Keratinocyte (primary cell): ENCODE measurements around the gene PLA1A. TPM values are rescaled to one million over a fixed set of nuclear protein-coding genes. Genes with fewer than 3 reads are reported as not detected.

ENCODE experiments used
- DNase-seq: peaks from one replicate; pipeline ENCODE4 v3.0.0-alpha.2; 2011; ENCODE audit warnings: low read depth, missing footprints, low spot score
- FAIRE-seq: peaks from 2 replicates; lab custom pipeline; 2011; peaks lifted over from hg19 to GRCh38; lab: Jason Lieb, UNC
- H2AFZ ChIP-seq: 2 replicates; pipeline ENCODE4 v1.6.0; 2012; ENCODE audit warnings: low read length, control low read depth, inconsistent platforms; ENCODE audit not compliant: control insufficient read depth
- H3K27ac ChIP-seq: 2 replicates; pipeline ENCODE4 v1.5.1; 2011; ENCODE audit warnings: low read length; ENCODE audit not compliant: control insufficient read depth, insufficient read depth
- H3K27me3 ChIP-seq: 3 replicates; pipeline ENCODE4 v1.6.0; 2011; ENCODE audit warnings: low read length; ENCODE audit not compliant: control insufficient read depth, insufficient read depth; ENCODE audit errors: extremely low read depth
- H3K36me3 ChIP-seq, 2 experiments: 2 replicates in 1 of 2; 3 replicates in 1 of 2; pipeline ENCODE4 v1.5.1; 2011; ENCODE audit warnings: low read length in 2 of 2, mild to moderate bottlenecking in 1 of 2; ENCODE audit not compliant: control insufficient read depth in 2 of 2, insufficient read depth in 2 of 2; ENCODE audit errors: extremely low read depth in 1 of 2
- H3K4me1 ChIP-seq: 3 replicates; pipeline ENCODE4 v1.5.1; 2011; ENCODE audit warnings: low read length; ENCODE audit not compliant: control insufficient read depth, insufficient read depth; ENCODE audit errors: extremely low read depth
- H3K4me2 ChIP-seq: 3 replicates; pipeline ENCODE4 v1.6.0; 2011; ENCODE audit warnings: low read depth, low read length; ENCODE audit not compliant: control insufficient read depth, insufficient read depth; ENCODE audit errors: extremely low read depth
- H3K4me3 ChIP-seq, 3 experiments: fragments of 200-600 bp in 1 of 3; sonication (generic) in 1 of 3; 2 replicates in 2 of 3; 3 replicates in 1 of 3; pipeline ENCODE4 v1.5.1; 2011 to 2016; ENCODE audit warnings: low read length in 3 of 3, mild to moderate bottlenecking in 3 of 3, control low read depth in 2 of 3, inconsistent platforms in 1 of 3, low read depth in 1 of 3, mixed read lengths in 1 of 3, mixed run types in 1 of 3, moderate library complexity in 1 of 3; ENCODE audit not compliant: control insufficient read depth in 2 of 3, insufficient read depth in 2 of 3; ENCODE audit errors: extremely low read depth in 1 of 3
- H3K79me2 ChIP-seq: 2 replicates; pipeline ENCODE4 v1.6.0; 2012; ENCODE audit warnings: low read length; ENCODE audit not compliant: control insufficient read depth, insufficient read depth
- H3K9ac ChIP-seq: 3 replicates; pipeline ENCODE4 v1.6.0; 2011; ENCODE audit warnings: low read length; ENCODE audit not compliant: control insufficient read depth, insufficient read depth; ENCODE audit errors: extremely low read depth
- H3K9me1 ChIP-seq: 3 replicates; pipeline ENCODE4 v1.6.0; 2011; ENCODE audit warnings: low read length; ENCODE audit not compliant: control insufficient read depth, insufficient read depth; ENCODE audit errors: extremely low read depth
- H3K9me3 ChIP-seq: 2 replicates; pipeline ENCODE4 v1.5.1; 2012; ENCODE audit warnings: low read depth, low read length; ENCODE audit not compliant: control insufficient read depth
- H4K20me1 ChIP-seq: 3 replicates; pipeline ENCODE4 v1.6.0; 2011; ENCODE audit warnings: low read length; ENCODE audit not compliant: control insufficient read depth, insufficient read depth; ENCODE audit errors: extremely low read depth
- CTCF ChIP-seq, 3 experiments: IDR thresholded peaks in 1 of 3; conservative IDR thresholded peaks in 1 of 3; optimal IDR thresholded peaks in 1 of 3; 2 replicates in 2 of 3; 3 replicates in 1 of 3; pipeline versions ENCODE3 to v1.5.1; 2011; ENCODE audit warnings: low read length in 3 of 3, mild to moderate bottlenecking in 3 of 3, moderate library complexity in 2 of 3, control low read depth in 1 of 3, inconsistent platforms in 1 of 3; ENCODE audit not compliant: insufficient read depth in 2 of 3; ENCODE audit errors: extremely low read depth in 1 of 3
- EZH2 ChIP-seq: IDR thresholded peaks from one replicate; pipeline ENCODE4 v1.6.1; 2012; ENCODE audit warnings: inconsistent platforms, mild to moderate bottlenecking, low read length, moderate library complexity
- dilution Hi-C: fragments of 300-500 bp; cut with MboI; formaldehyde crosslinking; loops from one replicate; pipeline ENCODE4 v1.7.0; 2020; ENCODE audit warnings: low sequenced_read_pairs; ENCODE audit not compliant: extremely low pct_ligation_motif_present
- polyA plus RNA-seq, 5 experiments: library from polyadenylated mRNA; depleted of rRNA in 3 of 5; stranded (reverse) in 3 of 5; stranded (forward) in 1 of 5; unstranded in 1 of 5; fragments of >200 nt; gene quantifications; 1 replicate in 1 of 5; 2 replicates in 3 of 5; 3 replicates in 1 of 5; pipeline versions ENCODE4 v1.2.1 to v1.2.3, GENCODE V29; 2011 to 2012; ENCODE audit warnings: missing spikeins in 2 of 5, low read depth in 1 of 5, low replicate concordance in 1 of 5

The PLA1A gene
- polyA plus RNA-seq, 1 donor (not counting 4 experiments of a cell fraction or from before 2014, with no cell fraction given): not detected

DNA sequence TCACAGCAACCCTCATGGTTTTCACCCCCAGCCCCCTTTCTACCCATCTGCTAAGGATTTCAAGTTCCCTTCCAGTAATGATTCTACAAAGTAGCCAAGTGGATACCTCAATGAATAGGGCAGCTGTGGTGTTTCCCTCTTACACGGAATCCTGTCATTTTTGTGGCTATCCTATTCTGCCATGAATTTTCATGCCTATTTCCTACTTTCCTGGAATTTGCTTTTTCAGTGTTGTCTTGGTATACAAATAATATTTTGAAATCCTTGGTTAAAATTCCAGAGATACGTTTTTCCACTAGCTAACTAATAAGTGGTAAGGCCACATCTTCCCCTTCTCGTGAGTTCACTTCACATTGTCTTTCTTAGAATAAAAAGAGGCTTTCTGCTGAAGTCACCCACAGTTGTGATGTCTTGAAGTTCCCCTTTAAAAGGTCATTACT lies 10.9 kb upstream of the PLA1A start:
- H3K9ac ChIP-seq: no peak overlapping the region
- H3K36me3 ChIP-seq: no peaks in the 10 kb centered on the region
- peaks cover 12% of the 10 kb centered on the region for H3K27me3 ChIP-seq
- DNase-seq (no peak), FAIRE-seq (no peak)
- H3K9me1 ChIP-seq: no peaks in the 10 kb centered on the region
- H3K4me1 ChIP-seq: no peaks in the 10 kb centered on the region
- H3K79me2 ChIP-seq: no peaks in the 10 kb centered on the region
- no peaks in the 10 kb centered on the region for H3K9me3 ChIP-seq
- no peaks in the 10 kb centered on the region for H4K20me1 ChIP-seq
- no peak overlapping the region for H3K27ac ChIP-seq
- TF ChIP-seq EZH2 (no peak), CTCF (optimal IDR thresholded peaks at IDR 0.05 in 1 of 3, IDR thresholded peaks at IDR 0.05 in 1 of 3, conservative IDR thresholded peaks at IDR 0.05 in 1 of 3; ENCODE audit: extremely low read depth in 1 of 3, insufficient read depth in 2 of 3, low read length in 3 of 3) (no peak)
- H3K4me2 ChIP-seq: no peak overlapping the region
- no peak overlapping the region for H2AFZ ChIP-seq
- dilution Hi-C loops: no loop called here
- no peak overlapping the region for H3K4me3 ChIP-seq

GRCh38 chr3:119588112-119588511 lies 9.6 kb upstream of the PLA1A start:
- Histone ChIP-seq H3K36me3 (no peaks in the 10 kb centered on the region), H3K4me1 (no peaks in the 10 kb centered on the region), H3K9me3 (no peaks in the 10 kb centered on the region), H3K9me1 (no peaks in the 10 kb centered on the region), H3K4me2 (no peak overlapping the region), H3K79me2 (no peaks in the 10 kb centered on the region), H2AFZ (no peak overlapping the region), H3K9ac (no peak overlapping the region), H4K20me1 (no peaks in the 10 kb centered on the region), H3K27me3 (peaks cover 18% of the 10 kb centered on the region), H3K4me3 (no peak overlapping the region), H3K27ac (no peak overlapping the region)
- no peak for TF ChIP-seq EZH2
- no peak for TF ChIP-seq CTCF (optimal IDR thresholded peaks at IDR 0.05 in 1 of 3, IDR thresholded peaks at IDR 0.05 in 1 of 3, conservative IDR thresholded peaks at IDR 0.05 in 1 of 3; ENCODE audit: extremely low read depth in 1 of 3, insufficient read depth in 2 of 3, low read length in 3 of 3)
- dilution Hi-C loops: no loop called here
- DNase-seq (no peak), FAIRE-seq (no peak)
